ENCODE data around the gene LLPH. TPM values are rescaled to one million over a fixed set of nuclear protein-coding genes. Genes with fewer than 3 reads are reported as not detected.
A peak's percentile ranks its signal among the peaks of the same experiment; 100 is the strongest.

Gene LLPH
- total and polyA plus RNA-seq, 2 of the 13 experiments (the other 11 are each of a cell fraction or from before 2014, with no cell fraction given): 4.2 to 25.6 TPM

DNA sequence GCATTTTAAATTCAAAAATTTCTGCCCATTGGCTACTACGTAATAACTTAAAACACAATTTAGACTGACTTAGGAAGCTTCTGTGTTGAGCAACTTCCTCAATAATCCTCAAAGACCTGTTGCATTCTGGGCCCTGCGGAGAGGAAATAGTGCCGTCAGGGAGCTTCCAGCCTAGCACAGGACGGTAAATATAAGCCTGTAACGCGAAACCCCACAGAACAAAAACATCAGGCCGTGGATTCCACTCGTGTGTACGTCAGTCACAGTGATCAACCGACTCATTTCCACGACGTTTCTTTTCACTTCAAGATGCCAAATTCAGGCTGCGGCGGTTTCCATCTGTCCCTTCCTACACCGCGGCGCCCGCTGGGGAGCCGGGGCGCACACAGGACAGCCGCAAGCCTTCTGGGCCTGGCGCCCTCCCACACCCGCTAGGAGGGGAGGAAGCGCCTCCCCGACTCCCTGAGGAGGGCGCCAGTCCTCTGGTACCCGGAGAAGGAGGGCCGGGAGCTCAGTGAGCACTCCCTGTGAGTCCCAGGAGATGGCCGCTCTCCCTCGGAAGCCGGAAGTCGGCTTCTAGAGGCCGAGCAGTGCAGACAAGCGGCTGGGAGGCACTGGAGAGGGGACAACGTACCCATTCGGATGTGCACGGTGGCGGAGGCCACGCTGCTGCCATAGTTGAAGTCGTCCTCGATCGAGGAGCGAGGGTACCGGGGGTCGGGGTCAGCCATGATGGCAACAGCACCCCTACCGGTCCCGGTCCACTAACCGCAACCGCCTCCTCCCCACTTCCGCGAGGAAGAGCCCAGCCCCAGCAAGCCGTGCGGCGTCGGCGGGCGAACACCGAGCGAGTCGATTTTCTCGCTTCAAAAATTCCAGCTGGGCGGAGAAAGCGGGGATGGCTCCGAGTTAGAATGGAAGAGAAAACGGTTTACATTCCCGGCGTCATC is 38.9 kb upstream of the LLPH start, which contains the start of gene TMBIM4 (continued):
- TF ChIP-seq KMT2A (CRISPR knock-in tag; IDR thresholded peaks at IDR 0.05) (peak; percentile 85), SRF (IDR thresholded peaks at IDR 0.05; ENCODE audit: low read depth, low read length) (peak; percentile 91; the same call in 1 of the 2 replicates), ZNF510 (CRISPR knock-in tag; IDR thresholded peaks at IDR 0.05; ENCODE audit: low read depth) (peak; percentile 82), HNRNPLL (IDR thresholded peaks at IDR 0.05; ENCODE audit: low read depth, low read length, poor library complexity, severe bottlenecking) (peak; percentile 79), CREB3 (CRISPR knock-in tag; IDR thresholded peaks at IDR 0.05) (no peak), ZNF496 (CRISPR knock-in tag; IDR thresholded peaks at IDR 0.05; ENCODE audit: insufficient replicate concordance) (no peak), FUBP1 (CRISPR knock-in tag; IDR thresholded peaks at IDR 0.05; ENCODE audit: borderline replicate concordance) (no peak), ZNF546 (CRISPR knock-in tag; conservative IDR thresholded peaks at IDR 0.05) (peak; percentile 70; the same call in 1 of the 2 replicates), ZNF572 (CRISPR knock-in tag; IDR thresholded peaks at IDR 0.05) (0 out of 2 replicates have a peak, but pooled peaks have one; percentile 24), ASH2L (IDR thresholded peaks at IDR 0.05; ENCODE audit: insufficient read length, low read depth, low read length) (peak; percentile 97), SALL2 (CRISPR knock-in tag; IDR thresholded peaks at IDR 0.05) (no peak; the same call in 1 of the 2 replicates), CENPX (CRISPR knock-in tag; IDR thresholded peaks at IDR 0.05) (no peak), GABPB1 (CRISPR knock-in tag; IDR thresholded peaks at IDR 0.05) (peak; percentile 95), MLXIP (CRISPR knock-in tag; IDR thresholded peaks at IDR 0.05; ENCODE audit: borderline replicate concordance) (no peak), NFATC3 (CRISPR knock-in tag; IDR thresholded peaks at IDR 0.05) (no peak), FOSL2 (CRISPR knock-in tag; IDR thresholded peaks at IDR 0.05) (peak; percentile 5; the same call in 1 of the 2 replicates), ZKSCAN8 (CRISPR knock-in tag; IDR thresholded peaks at IDR 0.05; ENCODE audit: borderline replicate concordance) (no peak), RBFOX2 (IDR thresholded peaks at IDR 0.05; ENCODE audit: low read depth, low read length) (peak; percentile 87)
- TF ChIP-seq, protein P1, sequence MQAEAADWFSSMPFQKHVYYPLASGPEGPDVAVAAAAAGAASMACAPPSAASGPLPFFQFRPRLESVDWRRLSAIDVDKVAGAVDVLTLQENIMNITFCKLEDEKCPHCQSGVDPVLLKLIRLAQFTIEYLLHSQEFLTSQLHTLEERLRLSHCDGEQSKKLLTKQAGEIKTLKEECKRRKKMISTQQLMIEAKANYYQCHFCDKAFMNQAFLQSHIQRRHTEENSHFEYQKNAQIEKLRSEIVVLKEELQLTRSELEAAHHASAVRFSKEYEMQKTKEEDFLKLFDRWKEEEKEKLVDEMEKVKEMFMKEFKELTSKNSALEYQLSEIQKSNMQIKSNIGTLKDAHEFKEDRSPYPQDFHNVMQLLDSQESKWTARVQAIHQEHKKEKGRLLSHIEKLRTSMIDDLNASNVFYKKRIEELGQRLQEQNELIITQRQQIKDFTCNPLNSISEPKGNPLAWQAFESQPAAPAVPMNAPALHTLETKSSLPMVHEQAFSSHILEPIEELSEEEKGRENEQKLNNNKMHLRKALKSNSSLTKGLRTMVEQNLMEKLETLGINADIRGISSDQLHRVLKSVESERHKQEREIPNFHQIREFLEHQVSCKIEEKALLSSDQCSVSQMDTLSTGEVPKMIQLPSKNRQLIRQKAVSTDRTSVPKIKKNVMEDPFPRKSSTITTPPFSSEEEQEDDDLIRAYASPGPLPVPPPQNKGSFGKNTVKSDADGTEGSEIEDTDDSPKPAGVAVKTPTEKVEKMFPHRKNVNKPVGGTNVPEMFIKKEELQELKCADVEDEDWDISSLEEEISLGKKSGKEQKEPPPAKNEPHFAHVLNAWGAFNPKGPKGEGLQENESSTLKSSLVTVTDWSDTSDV (CRISPR knock-in tag; IDR thresholded peaks at IDR 0.05): no peak; the same call in 1 of the 2 replicates
